GM19099 (cell line): ENCODE results near the gene CFAP74.

Experiments
- POLR2A ChIP-seq: IDR thresholded peaks from 3 replicates; pipeline ENCODE4 v1.6.1; 2011; ENCODE audit warnings: low read depth; ENCODE audit not compliant: insufficient read length; ENCODE audit errors: extremely low read depth

Gene CFAP74

GRCh38 chr1:1959840-1960479, 43.6 kb downstream of the CFAP74 start:
- TF ChIP-seq POLR2A, result no peak

- TF ChIP-seq POLR2A, result no peak
These were observed 44.1 kb downstream of the CFAP74 start for GRCh38 chr1:1959459-1959839.

GRCh38 chr1:1958071-1958541, 45.5 kb downstream of the CFAP74 start:
- no peak for TF ChIP-seq POLR2A

GRCh38 chr1:1957533-1957961, 46.0 kb downstream of the CFAP74 start:
- no peak for TF ChIP-seq POLR2A

- TF ChIP-seq POLR2A, result no peak
These were observed 46.7 kb downstream of the CFAP74 start for GRCh38 chr1:1956586-1957532.

- no peak for TF ChIP-seq POLR2A
These were observed 47.5 kb downstream of the CFAP74 start for GRCh38 chr1:1956101-1956500.

- TF ChIP-seq POLR2A, result no peak
These were observed 47.9 kb downstream of the CFAP74 start for GRCh38 chr1:1955621-1956094.

- no peak for TF ChIP-seq POLR2A
These were observed 48.6 kb downstream of the CFAP74 start for GRCh38 chr1:1954831-1955441.

GRCh38 chr1:1954015-1954414, 49.6 kb downstream of the CFAP74 start:
- no peak for TF ChIP-seq POLR2A

- no peak for TF ChIP-seq POLR2A
These were observed 52.6 kb downstream of the CFAP74 start for GRCh38 chr1:1950940-1951339.

- no peak for TF ChIP-seq POLR2A
These were observed 54.8 kb downstream of the CFAP74 start for GRCh38 chr1:1948783-1949182.

- TF ChIP-seq POLR2A, result no peak
These were observed 56.1 kb downstream of the CFAP74 start for GRCh38 chr1:1947493-1947892.

- TF ChIP-seq POLR2A, result no peak
These were observed 57.0 kb downstream of the CFAP74 start for GRCh38 chr1:1946540-1946939.

- TF ChIP-seq POLR2A, result no peak
These were observed 57.7 kb downstream of the CFAP74 start for GRCh38 chr1:1945782-1946393.
